Smooth muscle cell (in vitro differentiated cells): Measurements from ENCODE around the gene PCSK5. TPM values are rescaled to one million over a fixed set of nuclear protein-coding genes. Genes with fewer than 3 reads are reported as not detected.
"Not testable (repeated sequence)": the region's sequence is repeated elsewhere in the genome, so short reads cannot be mapped to it uniquely, and the experiment has no call there.

Source experiments
- DNase-seq: peaks from one replicate; lab custom pipeline; 2025; ENCODE audit not compliant: unreplicated experiment; lab: John Stamatoyannopoulos, UW
- H2AFZ ChIP-seq: fragments of 200-600 bp; sonication (generic); 2 replicates; pipeline ENCODE4 v1.6.0; 2016; ENCODE audit warnings: antibody characterized with exemption, low read depth, mild to moderate bottlenecking
- H3F3A ChIP-seq: fragments of 200-600 bp; sonication (generic); 2 replicates; pipeline ENCODE4 v1.6.0; 2017; ENCODE audit warnings: antibody characterized with exemption, low read depth
- H3K27ac ChIP-seq: fragments of 200-600 bp; sonication (generic); 2 replicates; pipeline ENCODE4 v1.5.1; 2016; ENCODE audit warnings: low read depth, mild to moderate bottlenecking
- H3K27me3 ChIP-seq: fragments of 200-600 bp; sonication (generic); 2 replicates; pipeline ENCODE4 v1.6.1; 2016; ENCODE audit warnings: low read depth, mild to moderate bottlenecking
- H3K36me3 ChIP-seq: fragments of 200-600 bp; sonication (generic); 2 replicates; pipeline ENCODE4 v1.5.1; 2016; ENCODE audit warnings: low read depth
- H3K4me1 ChIP-seq: fragments of 200-600 bp; sonication (generic); 2 replicates; pipeline ENCODE4 v1.5.1; 2016; ENCODE audit warnings: low read depth
- H3K4me2 ChIP-seq: fragments of 200-600 bp; sonication (generic); 2 replicates; pipeline ENCODE4 v1.6.0; 2016; ENCODE audit warnings: mild to moderate bottlenecking
- H3K4me3 ChIP-seq: fragments of 200-600 bp; sonication (generic); 2 replicates; pipeline ENCODE4 v1.5.1; 2016; ENCODE audit warnings: mild to moderate bottlenecking
- H3K79me2 ChIP-seq: fragments of 200-600 bp; sonication (generic); 2 replicates; pipeline ENCODE4 v1.6.0; 2016; ENCODE audit warnings: low read depth, mild to moderate bottlenecking
- H3K9ac ChIP-seq: fragments of 200-600 bp; sonication (generic); 2 replicates; pipeline ENCODE4 v1.6.0; 2016; ENCODE audit warnings: low read depth
- H3K9me3 ChIP-seq: fragments of 200-600 bp; sonication (generic); replicated peaks from 2 replicates; pipeline ENCODE4 v1.5.1; 2016; ENCODE audit warnings: low read depth
- H4K20me1 ChIP-seq: fragments of 200-600 bp; sonication (generic); 2 replicates; pipeline ENCODE4 v1.6.0; 2016; ENCODE audit warnings: low read depth
- WGBS: methylation state at CpG from one replicate; pipeline ENCODE4 v1.1.7; 2016; ENCODE audit warnings: low lambda C conversion rate; 5-methylcytosine and 5-hydroxymethylcytosine counted together
- polyA plus RNA-seq: library from polyadenylated mRNA; unstranded; fragments of >200 nt; fragmentation: Nextera tagmentation; extraction: Ambion mirVana; gene quantifications from 2 replicates; pipeline ENCODE4 v1.2.1, GENCODE V29; 2016
- total RNA-seq: library from RNA; depleted of rRNA; stranded (reverse); fragments of >200 nt; gene quantifications from 2 replicates; pipeline ENCODE4 v1.2.3, GENCODE V29; 2014
- TF ChIP-seq, protein P1 (sequence below): fragments of 200-600 bp; sonication (generic); IDR thresholded peaks from 2 replicates; pipeline ENCODE4 v1.5.1; 2017; ENCODE audit warnings: borderline replicate concordance, mild to moderate bottlenecking, antibody characterized with exemption; ENCODE audit not compliant: insufficient read depth, poor library complexity, severe bottlenecking

The PCSK5 gene
- total and polyA plus RNA-seq, 2 experiments from 2014 or later: 2.3 to 2.8 TPM

DNA sequence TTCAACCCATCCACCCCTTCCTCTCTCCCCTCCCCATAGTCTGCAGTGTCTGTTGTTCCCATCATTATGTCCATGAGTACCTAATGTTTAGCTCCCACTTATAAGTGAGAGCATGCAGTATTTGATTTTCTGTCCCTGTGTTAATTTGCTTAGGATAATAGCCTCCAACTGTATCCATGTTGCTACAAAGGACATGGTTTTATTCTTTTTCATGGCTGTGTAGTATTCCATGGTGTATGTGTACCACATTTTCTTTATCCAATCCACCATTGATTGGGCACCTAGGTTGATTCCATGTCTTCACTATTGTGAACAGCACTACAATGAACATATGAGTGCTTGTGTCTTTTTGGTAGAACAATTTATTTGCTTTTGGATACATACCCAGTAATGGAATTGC lies 187.1 kb downstream of the PCSK5 start:
- H2AFZ ChIP-seq: no peak overlapping the region
- no peaks in the 10 kb centered on the region for H3K27me3 ChIP-seq
- H3K27ac ChIP-seq: no peak overlapping the region
- H3F3A ChIP-seq: no peaks in the 10 kb centered on the region
- TF ChIP-seq, protein P1, sequence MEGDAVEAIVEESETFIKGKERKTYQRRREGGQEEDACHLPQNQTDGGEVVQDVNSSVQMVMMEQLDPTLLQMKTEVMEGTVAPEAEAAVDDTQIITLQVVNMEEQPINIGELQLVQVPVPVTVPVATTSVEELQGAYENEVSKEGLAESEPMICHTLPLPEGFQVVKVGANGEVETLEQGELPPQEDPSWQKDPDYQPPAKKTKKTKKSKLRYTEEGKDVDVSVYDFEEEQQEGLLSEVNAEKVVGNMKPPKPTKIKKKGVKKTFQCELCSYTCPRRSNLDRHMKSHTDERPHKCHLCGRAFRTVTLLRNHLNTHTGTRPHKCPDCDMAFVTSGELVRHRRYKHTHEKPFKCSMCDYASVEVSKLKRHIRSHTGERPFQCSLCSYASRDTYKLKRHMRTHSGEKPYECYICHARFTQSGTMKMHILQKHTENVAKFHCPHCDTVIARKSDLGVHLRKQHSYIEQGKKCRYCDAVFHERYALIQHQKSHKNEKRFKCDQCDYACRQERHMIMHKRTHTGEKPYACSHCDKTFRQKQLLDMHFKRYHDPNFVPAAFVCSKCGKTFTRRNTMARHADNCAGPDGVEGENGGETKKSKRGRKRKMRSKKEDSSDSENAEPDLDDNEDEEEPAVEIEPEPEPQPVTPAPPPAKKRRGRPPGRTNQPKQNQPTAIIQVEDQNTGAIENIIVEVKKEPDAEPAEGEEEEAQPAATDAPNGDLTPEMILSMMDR: no peak
- H3K4me3 ChIP-seq: no peak overlapping the region
- H3K9ac ChIP-seq: no peak overlapping the region
- H3K36me3 ChIP-seq: no peaks in the 10 kb centered on the region
- H4K20me1 ChIP-seq: no peaks in the 10 kb centered on the region
- H3K79me2 ChIP-seq: no peaks in the 10 kb centered on the region
- no peak overlapping the region for H3K4me2 ChIP-seq
- H3K4me1 ChIP-seq: no peaks in the 10 kb centered on the region
- no peaks in the 10 kb centered on the region for H3K9me3 ChIP-seq
- no peak for DNase-seq

DNA sequence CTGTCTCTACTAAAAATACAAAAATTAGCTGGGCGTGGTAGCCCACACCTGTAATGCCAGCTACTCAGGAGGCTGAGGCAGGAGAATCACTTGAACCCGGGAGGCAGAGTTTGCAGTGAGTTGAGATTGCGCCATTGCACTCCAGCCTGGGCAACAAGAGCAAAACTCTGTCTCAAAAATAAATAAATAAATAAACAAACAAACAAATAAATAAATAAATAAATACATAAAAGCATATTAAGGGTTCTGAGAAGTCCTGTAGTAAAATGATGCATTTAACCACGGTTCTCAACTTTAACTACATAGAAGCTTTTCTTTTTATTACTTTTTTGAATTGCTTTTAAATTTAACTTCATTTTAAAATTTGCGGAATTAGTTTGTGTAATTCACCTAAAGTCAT lies 190.8 kb downstream of the PCSK5 start:
- H2AFZ ChIP-seq, H4K20me1 ChIP-seq, H3K9me3 ChIP-seq, H3K9ac ChIP-seq, H3K4me1 ChIP-seq, H3K79me2 ChIP-seq, H3K27ac ChIP-seq, H3K27me3 ChIP-seq, H3F3A ChIP-seq, H3K4me2 ChIP-seq, DNase-seq, H3K4me3 ChIP-seq, H3K36me3 ChIP-seq: not testable (repeated sequence)
- WGBS: 94% methylated on average over 5 of the region's 5 CpGs

DNA sequence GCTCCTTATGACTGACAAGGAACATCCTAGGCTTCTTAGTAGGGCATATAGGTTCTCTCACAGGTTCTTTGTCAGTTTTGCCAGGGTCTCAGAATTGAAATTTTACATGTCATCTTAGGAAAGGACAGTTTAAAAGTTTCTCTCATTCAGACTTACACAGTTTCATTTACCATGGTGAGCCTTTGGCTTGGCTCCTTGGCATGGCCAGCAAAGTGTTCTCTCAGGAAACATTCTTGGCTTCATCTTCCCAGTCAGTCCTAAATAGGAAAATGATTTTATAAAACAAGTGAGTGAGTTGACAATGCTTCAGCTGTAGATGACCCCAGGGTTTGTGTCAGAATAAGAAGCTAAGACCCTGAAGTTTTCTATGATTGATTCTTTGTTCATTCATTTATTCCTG lies 191.6 kb downstream of the PCSK5 start:
- Histone ChIP-seq H3K27ac (no peak overlapping the region), H3K79me2 (no peaks in the 10 kb centered on the region), H2AFZ (no peak overlapping the region), H4K20me1 (no peaks in the 10 kb centered on the region), H3K4me2 (no peak overlapping the region), H3K9ac (no peak overlapping the region), H3K27me3 (no peaks in the 10 kb centered on the region), H3F3A (no peaks in the 10 kb centered on the region), H3K4me1 (no peaks in the 10 kb centered on the region), H3K4me3 (no peak overlapping the region), H3K9me3 (no peaks in the 10 kb centered on the region), H3K36me3 (no peaks in the 10 kb centered on the region)
- TF ChIP-seq, protein P1: no peak
- no peak for DNase-seq

DNA sequence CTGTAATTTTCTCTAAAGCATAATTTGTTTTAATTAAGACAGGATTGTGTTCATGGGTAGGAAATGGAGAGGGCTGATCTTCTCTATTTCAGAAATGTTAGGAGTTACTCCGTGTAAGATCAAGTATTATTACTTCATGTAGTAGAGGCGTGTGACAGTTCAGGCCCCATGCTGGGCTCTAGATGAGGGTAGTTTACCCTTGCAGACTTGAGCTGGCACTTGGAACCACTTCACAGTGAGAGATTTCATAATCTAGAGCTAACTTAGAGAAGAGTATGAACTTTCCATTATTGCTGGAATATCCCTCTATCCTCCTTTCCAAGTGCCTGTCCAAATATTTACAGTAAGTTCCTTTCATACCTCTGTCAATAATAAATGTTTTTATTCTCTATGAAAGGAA lies 195.1 kb downstream of the PCSK5 start:
- 95% methylated on average over 2 of the region's 2 CpGs for WGBS
- Histone ChIP-seq H3F3A (no peaks in the 10 kb centered on the region), H3K4me1 (no peaks in the 10 kb centered on the region), H3K4me2 (no peak overlapping the region), H3K9ac (no peak overlapping the region), H3K79me2 (no peaks in the 10 kb centered on the region), H4K20me1 (no peaks in the 10 kb centered on the region), H2AFZ (no peak overlapping the region), H3K4me3 (no peak overlapping the region), H3K27ac (no peak overlapping the region), H3K9me3 (no peaks in the 10 kb centered on the region), H3K36me3 (no peaks in the 10 kb centered on the region), H3K27me3 (no peaks in the 10 kb centered on the region)
- TF ChIP-seq, protein P1: no peak
- DNase-seq: no peak
